HuH-7.5 (cell line): ENCODE measurements around the gene CD46.
"Not testable (repeated sequence)": the region's sequence is repeated elsewhere in the genome, so short reads cannot be mapped to it uniquely, and the experiment has no call there.

Experiments
- DNase-seq: peaks from one replicate; pipeline ENCODE4 v3.0.0; 2011; ENCODE audit warnings: low spot score

Gene CD46

DNA sequence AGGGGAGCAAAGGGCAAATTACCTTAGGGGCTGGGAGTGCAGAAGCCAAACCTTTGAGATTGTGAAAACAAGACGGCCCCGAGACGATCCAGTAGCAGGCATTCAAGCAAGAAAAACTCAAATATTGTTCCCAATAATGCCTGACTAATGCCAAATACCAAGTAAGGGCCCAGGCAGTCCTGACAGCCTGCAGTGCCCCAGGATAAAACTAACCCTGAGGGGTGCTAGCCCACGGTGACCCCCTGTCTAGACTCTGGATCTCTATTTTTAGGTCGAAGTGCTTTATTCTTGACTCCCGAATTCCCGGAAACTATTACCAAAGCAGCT lies 428 bp upstream of the CD46 start:
- not testable (repeated sequence) for DNase-seq

- no peak for DNase-seq
Observed at GRCh38 chr1:207752456-207752998, 673 bp downstream of the CD46 start.

GRCh38 chr1:207753611-207754010 lies 1.8 kb downstream of the CD46 start:
- no peak for DNase-seq

DNA sequence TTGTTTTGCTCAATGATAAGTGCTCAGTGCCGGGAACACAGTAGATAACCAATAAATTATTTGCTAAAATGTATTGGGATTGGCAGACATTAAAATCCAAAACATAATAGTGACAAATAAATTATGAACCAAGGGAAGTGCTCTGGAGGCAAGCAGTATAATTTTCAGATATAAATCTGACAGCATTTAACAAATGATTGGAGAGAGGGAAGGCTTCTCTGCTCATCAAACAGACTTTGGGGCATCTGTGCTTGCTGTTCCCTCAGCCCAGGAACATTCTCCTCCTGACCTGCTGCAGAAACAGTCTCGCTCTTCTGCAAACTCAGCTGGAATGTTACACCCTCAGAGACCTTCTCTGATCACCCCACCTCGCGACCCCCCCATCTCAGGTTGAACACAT lies 2.2 kb downstream of the CD46 start:
- no peak for DNase-seq

DNA sequence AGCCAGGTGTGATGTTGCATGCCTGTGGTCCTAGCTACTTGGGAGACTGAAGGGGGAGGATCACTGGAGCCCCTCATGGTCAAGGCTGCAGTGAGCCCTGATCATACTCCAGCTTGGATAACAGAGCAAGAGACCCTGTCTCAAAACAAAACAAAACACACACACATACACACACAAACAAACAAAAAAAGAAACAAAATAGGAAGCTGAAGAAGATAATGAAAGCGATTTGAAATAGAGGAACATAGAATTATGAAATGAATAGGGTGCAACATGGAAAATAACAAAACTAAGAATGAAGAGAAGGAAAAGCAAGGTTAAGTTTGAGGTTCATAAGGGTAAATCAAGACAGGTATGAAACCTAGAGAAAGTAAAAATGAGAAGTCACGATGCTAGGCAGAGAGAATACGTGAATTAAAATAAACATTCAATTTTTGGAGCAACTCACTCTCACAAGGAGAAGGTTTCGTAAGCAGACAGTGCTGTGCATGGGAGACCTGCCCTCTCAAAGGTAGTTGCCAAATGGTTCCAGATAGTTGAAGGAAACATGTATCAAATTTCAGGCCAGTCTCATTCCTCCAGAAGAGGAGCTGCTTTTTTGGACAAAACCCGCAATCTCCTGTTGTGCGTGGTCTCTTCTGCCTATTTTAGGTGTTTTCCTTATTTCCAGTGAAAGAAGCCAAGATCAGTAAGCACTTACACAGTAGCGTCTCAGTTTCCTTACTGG lies 3.3 kb downstream of the CD46 start:
- DNase-seq = no peak

- DNase-seq = no peak
Observed at GRCh38 chr1:207755846-207756693, 4.2 kb downstream of the CD46 start.

- no peak for DNase-seq
Observed at GRCh38 chr1:207762622-207763021, 10.8 kb downstream of the CD46 start.

GRCh38 chr1:207763091-207763490 lies 11.2 kb downstream of the CD46 start:
- DNase-seq = no peak

GRCh38 chr1:207763972-207764371 lies 12.1 kb downstream of the CD46 start:
- DNase-seq = no peak

GRCh38 chr1:207766569-207766968 lies 14.7 kb downstream of the CD46 start:
- DNase-seq = no peak

GRCh38 chr1:207770514-207770913 lies 18.7 kb downstream of the CD46 start:
- DNase-seq = not testable (repeated sequence)

- DNase-seq = not testable (repeated sequence)
Observed at GRCh38 chr1:207776045-207776444, 24.2 kb downstream of the CD46 start.

DNA sequence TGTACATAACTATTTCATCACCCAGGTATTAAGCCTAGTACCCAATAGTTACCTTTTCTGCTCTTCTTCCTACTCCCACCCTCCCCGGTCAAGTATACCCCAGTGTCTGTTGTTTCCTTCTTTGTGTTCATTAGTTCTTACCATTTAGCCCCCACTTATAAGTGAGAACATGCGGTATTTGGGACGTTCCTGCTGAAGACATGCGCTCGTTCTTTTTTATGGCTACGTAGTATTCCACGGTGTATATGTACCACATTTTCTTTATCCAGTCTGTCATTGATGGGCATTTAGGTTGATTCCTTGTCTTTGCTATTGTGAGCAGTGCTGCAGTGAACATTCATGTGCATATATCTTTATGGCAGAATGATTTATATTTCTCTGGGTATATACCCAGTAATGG lies 25.6 kb downstream of the CD46 start:
- DNase-seq = not testable (repeated sequence)

DNA sequence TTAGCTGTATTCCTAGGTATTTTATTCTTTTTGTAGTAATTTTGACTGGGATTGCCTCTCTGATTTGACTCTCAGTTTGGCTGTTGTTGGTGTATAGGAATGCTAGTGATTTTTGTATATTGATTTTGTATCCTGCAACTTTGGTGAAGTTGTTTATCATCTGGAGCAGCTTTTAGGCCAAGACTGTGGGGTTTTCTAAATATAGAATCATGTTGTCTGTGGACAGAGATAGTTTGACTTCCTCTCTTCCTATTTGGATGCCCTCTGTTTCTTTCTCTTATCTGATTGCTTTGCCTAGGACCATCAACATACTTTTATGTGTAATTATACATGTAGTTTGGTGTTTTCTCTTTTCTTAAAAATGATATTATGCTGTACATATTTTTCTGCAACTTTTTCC lies 27.2 kb downstream of the CD46 start:
- DNase-seq = no peak

- DNase-seq = no peak
Observed at GRCh38 chr1:207781312-207781711, 29.5 kb downstream of the CD46 start.

GRCh38 chr1:207787776-207788175 lies 35.9 kb downstream of the CD46 start:
- DNase-seq = no peak

DNA sequence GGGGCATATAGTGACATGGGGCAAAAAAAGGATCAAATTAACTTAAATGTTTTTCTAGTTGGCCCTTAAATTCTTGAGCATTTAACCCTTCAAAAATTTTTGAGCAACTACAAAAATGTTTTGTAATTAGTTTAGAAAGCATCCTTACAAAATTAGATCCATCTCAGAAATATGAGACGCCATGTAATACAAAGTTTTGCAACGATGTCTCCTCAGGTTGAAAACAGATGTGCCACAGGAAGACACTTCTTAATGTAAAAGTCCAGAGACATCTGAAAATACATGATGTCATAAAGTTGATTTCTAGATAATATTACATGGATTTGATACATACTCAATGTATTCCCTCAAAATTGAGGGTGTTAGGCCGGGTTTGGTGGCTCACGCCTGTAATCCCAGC lies 37.5 kb downstream of the CD46 start:
- no peak for DNase-seq

DNA sequence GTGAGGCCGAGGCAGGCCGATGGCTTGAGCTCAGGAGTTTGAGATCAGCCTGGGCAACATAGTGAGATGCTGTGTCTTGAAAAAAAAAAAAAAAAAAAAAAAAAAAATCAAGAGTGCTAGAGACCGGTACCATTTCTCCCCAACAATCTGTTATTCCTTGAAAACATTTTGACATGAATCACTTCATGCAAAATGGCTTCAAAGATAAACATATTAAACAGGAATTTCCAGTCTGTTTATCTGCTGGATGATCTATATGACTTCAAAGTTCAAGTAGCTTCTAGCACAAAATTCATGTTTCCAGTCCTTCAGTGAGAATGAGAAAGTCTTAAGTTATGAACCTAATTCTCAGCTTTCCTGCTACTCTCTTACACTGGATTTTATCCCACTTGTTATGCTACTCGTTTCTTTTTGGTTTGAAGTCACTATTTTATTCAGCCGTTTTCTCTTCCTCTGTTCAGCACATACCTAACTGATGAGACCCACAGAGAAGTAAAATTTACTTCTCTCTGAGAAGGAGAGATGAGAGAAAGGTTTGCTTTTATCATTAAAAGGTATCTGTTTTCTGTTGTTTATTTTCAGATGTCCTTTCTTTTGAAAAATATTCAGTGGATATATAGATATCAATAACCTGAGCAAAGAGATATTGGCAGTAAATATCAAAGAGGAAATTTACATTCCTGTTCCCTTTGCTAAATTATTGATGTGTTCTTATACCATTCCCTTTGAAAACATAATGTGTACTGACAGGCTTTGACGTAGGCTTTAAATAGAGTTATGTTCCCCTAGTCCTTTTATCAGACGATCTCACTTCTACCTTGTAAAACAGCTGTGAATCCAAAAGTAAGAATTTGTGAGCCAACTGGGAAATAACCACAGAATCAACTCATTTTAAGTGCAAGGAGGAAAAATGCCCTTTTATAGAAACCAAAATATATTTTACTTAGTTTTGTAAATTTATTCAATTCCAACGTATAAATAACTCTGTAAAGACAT lies 38.2 kb downstream of the CD46 start:
- no peak for DNase-seq

GRCh38 chr1:207791290-207791689 lies 39.4 kb downstream of the CD46 start:
- no peak for DNase-seq

- DNase-seq = no peak
Observed at GRCh38 chr1:207793327-207793726, 41.5 kb downstream of the CD46 start.

DNA sequence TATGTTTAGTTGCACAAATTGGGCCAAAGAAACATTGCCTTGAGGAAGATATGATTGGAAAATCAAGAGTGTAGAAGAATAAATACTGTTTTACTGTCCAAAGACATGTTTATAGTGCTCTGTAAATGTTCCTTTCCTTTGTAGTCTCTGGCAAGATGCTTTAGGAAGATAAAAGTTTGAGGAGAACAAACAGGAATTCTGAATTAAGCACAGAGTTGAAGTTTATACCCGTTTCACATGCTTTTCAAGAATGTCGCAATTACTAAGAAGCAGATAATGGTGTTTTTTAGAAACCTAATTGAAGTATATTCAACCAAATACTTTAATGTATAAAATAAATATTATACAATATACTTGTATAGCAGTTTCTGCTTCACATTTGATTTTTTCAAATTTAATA lies 43.0 kb downstream of the CD46 start:
- DNase-seq = no peak
